H9 (cell line): ENCODE measurements around the gene MARF1. TPM values are rescaled to one million over a fixed set of nuclear protein-coding genes. Genes with fewer than 3 reads are reported as not detected.

Experiments
- DNase-seq: peaks from one replicate; pipeline ENCODE4 v3.0.0-alpha.2; 2017
- H2AFZ ChIP-seq: one replicate; pipeline ENCODE4 v1.6.1; 2013; ENCODE audit warnings: mild to moderate bottlenecking, low read length, control low read depth, moderate library complexity
- H2AK5ac ChIP-seq: 2 replicates; pipeline ENCODE4 v1.6.1; 2013; ENCODE audit warnings: low read length, control low read depth, mixed read lengths; ENCODE audit not compliant: insufficient read length
- H2BK120ac ChIP-seq: one replicate; pipeline ENCODE4 v1.6.1; 2013; ENCODE audit warnings: low read depth, mild to moderate bottlenecking, low read length, control low read depth, inconsistent platforms; ENCODE audit not compliant: poor library complexity, severe bottlenecking
- H2BK12ac ChIP-seq: 2 replicates; pipeline ENCODE4 v1.6.1; 2013; ENCODE audit warnings: low read length, control low read depth, mixed read lengths, low read depth; ENCODE audit not compliant: insufficient read length
- H2BK15ac ChIP-seq: 2 replicates; pipeline ENCODE4 v1.6.1; 2013; ENCODE audit warnings: low read depth, low read length, control low read depth
- H2BK20ac ChIP-seq: one replicate; pipeline ENCODE4 v1.6.1; 2013; ENCODE audit warnings: low read depth, mild to moderate bottlenecking, low read length, control low read depth, inconsistent platforms; ENCODE audit not compliant: poor library complexity, severe bottlenecking
- H2BK5ac ChIP-seq: 2 replicates; pipeline ENCODE4 v1.6.1; 2013; ENCODE audit warnings: low read length, control low read depth, mixed read lengths; ENCODE audit not compliant: insufficient read length
- H3K14ac ChIP-seq: 2 replicates; pipeline ENCODE4 v1.6.1; 2013; ENCODE audit warnings: low read length, control low read depth; ENCODE audit not compliant: insufficient read depth
- H3K18ac ChIP-seq: 2 replicates; pipeline ENCODE4 v1.6.1; 2013; ENCODE audit warnings: low read depth, mild to moderate bottlenecking, mixed read lengths, low read length, control low read depth; ENCODE audit not compliant: insufficient read length
- H3K23ac ChIP-seq: 2 replicates; pipeline ENCODE4 v1.6.1; 2013; ENCODE audit warnings: low read length, control low read depth, mixed read lengths, low read depth; ENCODE audit not compliant: insufficient read length
- H3K23me2 ChIP-seq: 2 replicates; pipeline ENCODE4 v1.6.1; 2013; ENCODE audit warnings: low read depth, mild to moderate bottlenecking, mixed read lengths, low read length, control low read depth; ENCODE audit not compliant: insufficient read length, poor library complexity, severe bottlenecking
- H3K27ac ChIP-seq: 2 replicates; pipeline ENCODE4 v1.5.1; 2013; ENCODE audit warnings: low read length, control low read depth, mixed read lengths, low read depth; ENCODE audit not compliant: insufficient read length
- H3K27me3 ChIP-seq: 2 replicates; pipeline ENCODE4 v1.6.1; 2013; ENCODE audit warnings: low read length, control low read depth, inconsistent platforms; ENCODE audit not compliant: insufficient read depth
- H3K4ac ChIP-seq: 2 replicates; pipeline ENCODE4 v1.6.1; 2013; ENCODE audit warnings: low read depth, mild to moderate bottlenecking, control low read depth, inconsistent platforms, low read length, moderate library complexity
- H3K4me1 ChIP-seq: 2 replicates; pipeline ENCODE4 v1.6.1; 2013; ENCODE audit warnings: low read length, control low read depth, inconsistent platforms; ENCODE audit not compliant: insufficient read depth
- H3K4me2 ChIP-seq: 2 replicates; pipeline ENCODE4 v1.6.1; 2013; ENCODE audit warnings: low read length, control low read depth, mixed read lengths; ENCODE audit not compliant: insufficient read length, insufficient read depth
- H3K56ac ChIP-seq: 2 replicates; pipeline ENCODE4 v1.6.1; 2013; ENCODE audit warnings: low read depth, mild to moderate bottlenecking, mixed read lengths, low read length, control low read depth; ENCODE audit not compliant: insufficient read length
- H3K79me1 ChIP-seq: 2 replicates; pipeline ENCODE4 v1.6.1; 2013; ENCODE audit warnings: low read depth, mild to moderate bottlenecking, moderate library complexity, low read length, control low read depth, inconsistent platforms; ENCODE audit not compliant: insufficient read depth, poor library complexity, severe bottlenecking
- H3K79me2 ChIP-seq: 2 replicates; pipeline ENCODE4 v1.6.1; 2013; ENCODE audit warnings: low read length, control low read depth, inconsistent platforms; ENCODE audit not compliant: insufficient read depth
- H3K9ac ChIP-seq: 2 replicates; pipeline ENCODE4 v1.6.1; 2013; ENCODE audit warnings: low read length, control low read depth, mixed read lengths; ENCODE audit not compliant: insufficient read length; ENCODE audit errors: extremely low read depth
- H3K9me3 ChIP-seq: one replicate; pipeline ENCODE4 v1.6.1; 2013; ENCODE audit warnings: low read depth, low read length, inconsistent platforms; ENCODE audit not compliant: control insufficient read depth
- H3T11ph ChIP-seq: one replicate; pipeline ENCODE4 v1.6.1; 2013; ENCODE audit warnings: mild to moderate bottlenecking, low read length, control low read depth, inconsistent platforms
- H4K20me1 ChIP-seq: one replicate; pipeline ENCODE4 v1.6.1; 2013; ENCODE audit not compliant: control insufficient read depth, insufficient read length, insufficient read depth
- H4K5ac ChIP-seq: 2 replicates; pipeline ENCODE4 v1.6.1; 2013; ENCODE audit warnings: low read depth, mild to moderate bottlenecking, mixed read lengths, low read length, control low read depth; ENCODE audit not compliant: insufficient read length
- H4K8ac ChIP-seq: replicated peaks from 2 replicates; pipeline ENCODE4 v1.6.1; 2013; ENCODE audit warnings: low read length, control low read depth, mixed read lengths, low read depth; ENCODE audit not compliant: insufficient read length
- H4K91ac ChIP-seq: 2 replicates; pipeline ENCODE4 v1.6.1; 2013; ENCODE audit warnings: low read depth, mild to moderate bottlenecking, moderate library complexity, mixed read lengths, low read length, control low read depth; ENCODE audit not compliant: insufficient read length
- H3K27ac Mint-ChIP-seq, 3 experiments: 2 replicates in 2 of 3; 3 replicates in 1 of 3; pipeline ENCODE4 v1.8.0; 2020 to 2021; ENCODE audit warnings: mixed read lengths in 3 of 3, mild to moderate bottlenecking in 1 of 3, moderate library complexity in 1 of 3
- H3K27me3 Mint-ChIP-seq: 2 replicates; pipeline ENCODE4 v1.8.0; 2021; ENCODE audit warnings: low read depth, mild to moderate bottlenecking, moderate library complexity, mixed read lengths
- H3K36me3 Mint-ChIP-seq, 3 experiments: 2 replicates in 2 of 3; 3 replicates in 1 of 3; pipeline ENCODE4 v1.8.0; 2020 to 2021; ENCODE audit warnings: low read depth in 3 of 3, mixed read lengths in 3 of 3; ENCODE audit not compliant: insufficient read depth in 1 of 3
- H3K4me1 Mint-ChIP-seq, 2 experiments: 2 replicates each; pipeline ENCODE4 v1.8.0; 2020; ENCODE audit warnings: mixed read lengths in 2 of 2
- H3K4me3 Mint-ChIP-seq, 2 experiments: 2 replicates in 1 of 2; 3 replicates in 1 of 2; pipeline ENCODE4 v1.8.0; 2020 to 2021; ENCODE audit warnings: mild to moderate bottlenecking in 2 of 2, mixed read lengths in 2 of 2, moderate library complexity in 1 of 2
- H3K9me3 Mint-ChIP-seq, 2 experiments: 2 replicates in 1 of 2; 3 replicates in 1 of 2; pipeline ENCODE4 v1.8.0; 2020; ENCODE audit warnings: mild to moderate bottlenecking in 2 of 2, mixed read lengths in 2 of 2, moderate library complexity in 1 of 2
- WGBS: extraction: QIAGEN DNeasy Blood & Tissue Kit; methylation state at CpG from one replicate; pipeline ENCODE4 v1.1.7; 2013; ENCODE audit warnings: missing lambda C conversion rate, low lambda C conversion rate, mixed read lengths; ENCODE audit not compliant: insufficient read length; ENCODE audit errors: extremely low coverage; 5-methylcytosine and 5-hydroxymethylcytosine counted together
- total RNA-seq: library from RNA; stranded (reverse); gene quantifications from 2 replicates; pipeline ENCODE4 v1.2.1, GENCODE V29; 2021
- TF ChIP-seq, protein P1 (sequence below): fragments of 200-600 bp; sonication (generic); conservative IDR thresholded peaks from 3 replicates; pipeline ENCODE4 v1.8.0; 2021; ENCODE audit warnings: antibody characterized with exemption, mild to moderate bottlenecking

MARF1 gene
- total RNA-seq, 1 experiment from 2014 or later, result 23.3 TPM

GRCh38 chr16:15650698-15651171, 7.8 kb upstream of the MARF1 start:
- Histone ChIP-seq H3K23me2 (peaks cover 6% of the 10 kb centered on the region), H2BK15ac (no peak overlapping the region), H3K18ac (no peak overlapping the region), H2BK20ac (no peak overlapping the region), H4K91ac (no peak overlapping the region), H3K9me3 (no peaks in the 10 kb centered on the region), H4K20me1 (peaks cover 2% of the 10 kb centered on the region), H2BK120ac (no peak overlapping the region), H2AK5ac (no peak overlapping the region), H3K27me3 (no peaks in the 10 kb centered on the region), H3K79me2 (no peaks in the 10 kb centered on the region), H3K14ac (no peak overlapping the region), H4K8ac (no peak overlapping the region), H3K79me1 (peaks cover 8% of the 10 kb centered on the region), H2BK12ac (no peak overlapping the region), H3T11ph (no peak overlapping the region), H3K4ac (no peak overlapping the region), H3K27ac (no peak overlapping the region), H3K9ac (peak overlapping the region; percentile 50), H3K23ac (no peak overlapping the region), H3K56ac (no peak overlapping the region), H3K4me1 (no peaks in the 10 kb centered on the region), H2AFZ (no peak overlapping the region), H3K4me2 (peak overlapping the region; percentile 55), H4K5ac (no peak overlapping the region), H2BK5ac (no peak overlapping the region)
- Mint-ChIP-seq H3K27me3 (no peaks in the 10 kb centered on the region), H3K4me3 (peak overlapping the region; percentile 98 to 100), H3K27ac (peak overlapping the region; percentile 86 to 97 (median 94); a peak in 5 of 7 replicates), H3K36me3 (peaks cover 0 to 11% (median 6%) of the 10 kb centered on the region in 3 experiments; a peak in 4 of 7 replicates), H3K9me3 (0 out of 5 replicates have a peak, but pooled peaks cover 0 to 2% of the 10 kb centered on the region in 2 experiments), H3K4me1 (peaks cover 7 to 9% of the 10 kb centered on the region in 2 experiments; a peak in 3 of 4 replicates)
- DNase-seq, result peak; percentile 39
- WGBS, result no CpG with 5 or more reads among the region's 18 CpGs
- TF ChIP-seq, protein P1, sequence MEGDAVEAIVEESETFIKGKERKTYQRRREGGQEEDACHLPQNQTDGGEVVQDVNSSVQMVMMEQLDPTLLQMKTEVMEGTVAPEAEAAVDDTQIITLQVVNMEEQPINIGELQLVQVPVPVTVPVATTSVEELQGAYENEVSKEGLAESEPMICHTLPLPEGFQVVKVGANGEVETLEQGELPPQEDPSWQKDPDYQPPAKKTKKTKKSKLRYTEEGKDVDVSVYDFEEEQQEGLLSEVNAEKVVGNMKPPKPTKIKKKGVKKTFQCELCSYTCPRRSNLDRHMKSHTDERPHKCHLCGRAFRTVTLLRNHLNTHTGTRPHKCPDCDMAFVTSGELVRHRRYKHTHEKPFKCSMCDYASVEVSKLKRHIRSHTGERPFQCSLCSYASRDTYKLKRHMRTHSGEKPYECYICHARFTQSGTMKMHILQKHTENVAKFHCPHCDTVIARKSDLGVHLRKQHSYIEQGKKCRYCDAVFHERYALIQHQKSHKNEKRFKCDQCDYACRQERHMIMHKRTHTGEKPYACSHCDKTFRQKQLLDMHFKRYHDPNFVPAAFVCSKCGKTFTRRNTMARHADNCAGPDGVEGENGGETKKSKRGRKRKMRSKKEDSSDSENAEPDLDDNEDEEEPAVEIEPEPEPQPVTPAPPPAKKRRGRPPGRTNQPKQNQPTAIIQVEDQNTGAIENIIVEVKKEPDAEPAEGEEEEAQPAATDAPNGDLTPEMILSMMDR, result no peak
